T47D (cell line): ENCODE results near the gene SPATA2L.
"Not testable (repeated sequence)": the region's sequence is repeated elsewhere in the genome, so short reads cannot be mapped to it uniquely, and the experiment has no call there.

Experiments
- DNase-seq, 2 experiments: peaks; one replicate each; pipeline versions ENCODE4 v3.0.0 to v3.0.0-alpha.2; 2011 to 2012; ENCODE audit warnings: low read depth in 1 of 2, low spot score in 1 of 2
- JUND ChIP-seq: IDR thresholded peaks from 2 replicates; pipeline ENCODE4 v1.6.1; 2012; ENCODE audit warnings: low read depth
- in situ Hi-C: cut with HindIII; loops from 2 replicates; pipeline ENCODE4 v1.10.0; 2016; ENCODE audit warnings: low sequenced_read_pairs, low pct_unique_long_range_greater_than_20kb

SPATA2L gene

GRCh38 chr16:89695875-89696669, 5.4 kb downstream of the SPATA2L start:
- in situ Hi-C loops: no loop called here
- no peak for TF ChIP-seq JUND
- no peak for DNase-seq

DNA sequence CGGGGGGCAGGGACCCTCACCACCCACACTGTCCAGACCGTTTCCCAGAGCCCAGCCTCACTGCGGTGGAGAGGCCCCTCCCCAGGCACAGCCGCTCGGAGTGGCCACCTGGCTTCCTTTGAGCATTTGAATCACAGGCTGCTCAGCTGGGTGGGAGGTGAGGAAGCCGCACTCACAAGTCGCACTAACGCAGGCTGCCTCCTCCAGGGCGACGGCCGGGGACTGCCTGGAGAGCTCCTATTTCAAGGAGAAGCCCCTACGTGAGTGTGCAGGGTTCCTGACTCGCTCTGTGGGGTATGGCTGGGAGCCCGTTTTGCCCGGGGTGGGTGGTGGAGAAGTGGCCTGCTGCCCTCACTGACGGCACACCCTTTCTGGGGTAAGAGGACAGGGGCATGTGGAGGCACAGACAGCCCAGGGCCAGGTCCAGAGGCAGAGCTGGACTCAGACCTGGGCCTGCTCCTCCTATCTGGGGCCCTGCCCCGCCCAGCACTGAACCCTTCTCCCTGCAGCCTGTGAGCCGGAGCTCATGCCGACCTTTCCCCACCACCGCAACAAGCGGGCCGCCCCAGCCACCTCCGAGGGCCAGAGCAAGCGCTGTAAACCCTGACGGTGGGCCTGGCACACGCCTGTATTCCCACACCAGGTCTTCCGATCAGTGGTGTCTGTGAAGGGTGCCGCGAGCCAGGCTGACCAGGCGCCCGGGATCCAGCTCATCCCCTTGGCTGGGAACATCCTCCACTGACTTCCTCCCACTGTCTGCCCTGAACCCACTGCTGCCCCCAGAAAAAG, 6.2 kb downstream of the SPATA2L start:
- TF ChIP-seq JUND: no peak
- in situ Hi-C loops: no loop called here
- no peak for DNase-seq

GRCh38 chr16:89694784-89695085, 6.8 kb downstream of the SPATA2L start:
- in situ Hi-C loops, DNase-seq: not testable (repeated sequence)

DNA sequence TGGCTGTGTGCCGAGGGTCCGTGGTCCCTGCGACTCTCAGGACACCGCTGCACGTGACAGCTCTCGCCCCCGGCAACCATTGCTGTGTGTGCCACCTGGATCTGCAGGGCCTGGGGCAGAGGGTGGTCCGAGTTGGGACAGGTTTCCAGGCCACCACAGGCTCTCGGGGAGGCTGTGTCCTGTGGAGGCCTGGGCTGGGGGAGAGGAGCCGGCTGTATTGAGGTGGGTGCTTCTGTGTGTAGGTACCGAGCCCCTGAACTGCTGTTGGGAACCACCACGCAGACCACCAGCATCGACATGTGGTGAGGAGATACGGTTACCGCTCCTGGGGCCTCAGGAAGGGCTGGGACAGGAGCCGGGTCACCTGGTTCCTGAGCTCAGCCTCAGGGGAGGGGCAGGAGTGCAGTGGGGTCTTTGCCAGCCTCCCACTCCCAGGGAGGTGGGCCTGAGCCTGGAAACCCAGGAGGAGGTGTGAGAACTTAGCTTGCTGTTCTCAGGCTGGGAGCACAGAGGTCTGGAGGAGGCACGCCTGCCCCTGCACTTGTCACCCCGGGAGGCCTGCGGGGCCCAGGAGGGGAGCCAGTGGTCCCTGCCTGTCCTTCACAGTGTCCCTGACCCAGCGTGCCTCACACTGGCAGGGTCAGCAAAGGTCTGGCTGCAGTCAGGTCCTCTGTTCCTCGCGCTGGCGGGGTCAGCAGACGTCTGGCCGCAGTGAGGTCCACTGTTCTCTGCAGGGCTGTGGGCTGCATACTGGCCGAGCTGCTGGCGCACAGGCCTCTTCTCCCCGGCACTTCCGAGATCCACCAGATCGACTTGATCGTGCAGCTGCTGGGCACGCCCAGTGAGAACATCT, 7.3 kb downstream of the SPATA2L start:
- in situ Hi-C loops: no loop called here
- DNase-seq: no peak
- no peak for TF ChIP-seq JUND

GRCh38 chr16:89693289-89693731, 8.2 kb downstream of the SPATA2L start:
- no peak for DNase-seq
- TF ChIP-seq JUND: no peak
- in situ Hi-C loops: no loop called here

DNA sequence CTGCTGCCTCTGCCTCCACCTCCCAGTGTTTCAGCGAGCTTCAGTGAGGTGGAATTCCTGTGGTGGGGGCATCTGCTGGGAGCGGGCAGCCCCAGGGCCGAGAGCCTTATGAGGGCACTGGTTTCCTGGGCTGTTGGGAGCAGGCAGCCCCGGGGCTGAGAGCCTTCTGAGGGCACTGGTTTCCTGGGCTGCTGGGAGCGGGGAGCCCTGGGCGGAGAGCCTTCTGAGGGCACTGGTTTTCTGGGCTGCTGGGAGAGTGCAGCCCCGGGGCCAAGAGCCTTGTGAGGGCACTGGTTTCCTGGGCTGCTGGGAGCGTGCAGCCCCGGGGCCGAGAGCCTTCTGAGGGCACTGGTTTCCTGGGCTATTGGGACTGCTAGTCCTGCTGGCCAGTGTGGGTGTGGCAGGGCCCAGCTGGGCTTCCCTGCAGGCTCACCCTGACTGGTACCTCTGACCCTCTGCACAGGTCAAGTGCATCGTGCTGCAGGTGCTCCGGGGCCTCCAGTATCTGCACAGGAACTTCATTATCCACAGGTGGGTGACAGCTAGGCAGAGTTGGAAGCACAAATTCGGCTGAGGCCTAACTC, 9.4 kb downstream of the SPATA2L start:
- no peak for TF ChIP-seq JUND
- no peak for DNase-seq
- in situ Hi-C loops: no loop called here

GRCh38 chr16:89691231-89691985, 10.1 kb downstream of the SPATA2L start:
- no peak for DNase-seq
- in situ Hi-C loops: no loop called here
- TF ChIP-seq JUND: no peak

GRCh38 chr16:89690392-89690901, 11.1 kb downstream of the SPATA2L start:
- no peak for TF ChIP-seq JUND
- in situ Hi-C loops: no loop called here

DNA sequence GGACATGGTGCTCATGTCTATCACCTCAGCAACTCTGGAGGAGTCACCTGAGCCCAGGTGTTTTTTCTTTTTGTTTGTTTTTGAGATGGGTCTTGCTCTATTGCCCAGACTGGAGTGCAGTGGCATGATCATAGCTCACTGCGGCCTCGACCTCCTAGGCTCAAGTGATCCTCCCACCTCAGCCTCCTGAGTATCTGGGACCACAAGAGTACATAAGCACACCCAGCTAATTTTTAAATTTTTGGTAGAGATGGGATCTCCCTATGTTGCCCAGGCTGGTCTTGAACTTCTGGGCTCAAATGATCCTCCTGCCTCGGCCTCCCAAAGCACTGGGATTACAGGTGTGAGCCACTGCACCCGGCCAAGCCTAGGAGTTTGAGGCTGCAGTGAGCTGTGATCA, 11.9 kb downstream of the SPATA2L start:
- DNase-seq, in situ Hi-C loops: not testable (repeated sequence)

More at GRCh38 chr16:89690392-89690901, 11.1 kb downstream of the SPATA2L start:
- DNase-seq: no peak

DNA sequence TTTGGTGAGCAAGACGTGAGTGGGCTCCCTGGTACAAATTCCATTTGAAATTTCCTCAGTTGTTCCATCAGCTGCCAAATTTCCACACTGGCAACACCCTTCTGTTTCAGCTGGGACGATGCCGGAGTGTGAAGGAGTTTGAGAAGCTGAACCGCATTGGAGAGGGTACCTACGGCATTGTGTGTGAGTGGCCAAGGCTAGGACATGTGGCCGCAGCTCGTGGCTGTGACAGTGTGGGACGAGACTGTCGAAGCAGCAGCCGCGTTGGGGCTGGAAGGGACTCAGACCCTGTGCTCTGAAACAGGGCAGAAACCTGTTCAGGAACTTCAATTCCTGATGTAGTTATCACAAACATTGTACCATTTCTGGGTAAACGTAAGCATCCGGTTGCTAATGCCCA, 12.4 kb downstream of the SPATA2L start:
- DNase-seq: no peak
- in situ Hi-C loops: no loop called here

DNA sequence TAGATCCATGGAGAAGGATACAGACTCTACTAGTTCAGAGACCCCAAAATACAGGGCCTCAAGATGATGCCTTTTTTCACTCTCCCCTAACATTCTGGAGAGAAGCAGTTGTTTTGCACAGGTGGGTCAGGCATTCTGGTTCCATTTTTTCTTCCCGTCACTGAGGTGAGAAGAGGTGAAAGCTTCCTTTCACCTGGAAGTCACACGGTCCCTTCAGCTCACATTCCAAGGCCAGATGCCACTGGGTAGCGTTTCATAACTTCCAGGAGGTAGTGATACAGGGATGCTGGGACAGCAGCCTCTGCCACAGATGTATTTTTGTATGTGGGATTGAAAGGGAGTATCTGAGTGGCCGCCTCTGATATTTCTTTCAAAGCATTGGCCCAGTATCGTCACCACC, 13.1 kb downstream of the SPATA2L start:
- no peak for TF ChIP-seq JUND
- in situ Hi-C loops: no loop called here
- DNase-seq: no peak

More for the DNA sequence above, 12.4 kb downstream of the SPATA2L start:
- TF ChIP-seq JUND: no peak
